Measurements from ENCODE around the gene CHRNA1. TPM values are rescaled to one million over a fixed set of nuclear protein-coding genes. Genes with fewer than 3 reads are reported as not detected.

Gene CHRNA1
- total RNA-seq = 1 to 10 TPM in 2 of 3 donors, under 1 TPM in 1; 0.76 to 2.6 (median 1.4) TPM
- long read RNA-seq, donor 1, partial matches to known transcripts = 1 of 1 reads
- long read RNA-seq, donor 1, other reads (novel, unspliced or antisense) = 0 of 1 reads
- long read RNA-seq, donor 2 = 0 reads

- Histone ChIP-seq H3K9me3 (no peaks in the 10 kb centered on the region), H3K36me3 (ENCODE audit: low read depth) (no peaks in the 10 kb centered on the region), H3K4me1 (ENCODE audit: low read depth) (no peaks in the 10 kb centered on the region), H3K4me3 (no peak within 1 kb of the TSS)
- DNase-seq (no peak), ATAC-seq (no peak)
- TF ChIP-seq CTCF (IDR thresholded peaks at IDR 0.05) = no peak
- intact Hi-C loops (cut with DNase I, micrococcal nuclease) = no loop called here
Observed at GRCh38 chr2:174764280-174765255, at the start of gene CHRNA1. TSS of gene CHRNA1 (minus strand) at chr2:174764472. CDS start at chr2:174764394, 78 bp downstream.

GRCh38 chr2:174812037-174812436 lies 47.8 kb upstream of the CHRNA1 start:
- H3K9me3 ChIP-seq = no peaks in the 10 kb centered on the region
- no peak for TF ChIP-seq CTCF (IDR thresholded peaks at IDR 0.05)
- H3K36me3 ChIP-seq (ENCODE audit: low read depth) = no peaks in the 10 kb centered on the region
- H3K4me3 ChIP-seq = no peak overlapping the region
- ATAC-seq (no peak), DNase-seq (no peak)
- intact Hi-C loops (cut with DNase I, micrococcal nuclease) = no loop called here
- no peaks in the 10 kb centered on the region for H3K4me1 ChIP-seq (ENCODE audit: low read depth)

DNA sequence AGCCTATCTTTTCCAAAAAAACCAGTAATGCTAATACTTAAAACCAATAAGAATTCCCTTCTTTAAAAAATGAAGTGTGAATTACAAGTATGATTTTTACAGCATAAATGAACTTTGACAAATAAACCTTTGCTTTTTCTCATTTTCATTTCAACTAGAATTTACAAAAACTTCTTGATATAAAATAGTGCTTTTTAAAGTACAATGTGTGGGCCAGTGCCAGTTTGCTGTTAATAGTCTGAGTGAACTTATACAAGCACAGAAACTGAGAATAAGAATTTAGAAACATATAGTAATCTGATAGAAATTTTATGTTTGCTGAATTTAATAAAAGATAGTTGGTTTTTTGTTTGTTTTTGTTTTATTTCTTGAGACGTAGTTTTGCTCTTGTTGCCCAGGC lies 43.7 kb upstream of the CHRNA1 start:
- ATAC-seq (no peak), DNase-seq (no peak)
- no peak for TF ChIP-seq CTCF (IDR thresholded peaks at IDR 0.05)
- H3K36me3 ChIP-seq (ENCODE audit: low read depth) = no peaks in the 10 kb centered on the region
- H3K4me1 ChIP-seq (ENCODE audit: low read depth) = no peaks in the 10 kb centered on the region
- intact Hi-C loops (cut with DNase I, micrococcal nuclease) = no loop called here
- H3K9me3 ChIP-seq = no peaks in the 10 kb centered on the region
- no peak overlapping the region for H3K4me3 ChIP-seq

GRCh38 chr2:174805803-174806202 lies 41.5 kb upstream of the CHRNA1 start:
- Histone ChIP-seq H3K36me3 (ENCODE audit: low read depth) (no peaks in the 10 kb centered on the region), H3K4me3 (no peak overlapping the region), H3K9me3 (no peaks in the 10 kb centered on the region), H3K4me1 (ENCODE audit: low read depth) (no peaks in the 10 kb centered on the region)
- intact Hi-C loops (cut with DNase I, micrococcal nuclease) = no loop called here
- DNase-seq = no peak
- ATAC-seq = no peak
- no peak for TF ChIP-seq CTCF (IDR thresholded peaks at IDR 0.05)

- H3K36me3 ChIP-seq (ENCODE audit: low read depth) = no peaks in the 10 kb centered on the region
- no peak overlapping the region for H3K4me3 ChIP-seq
- DNase-seq (no peak), ATAC-seq (no peak)
- H3K9me3 ChIP-seq = no peaks in the 10 kb centered on the region
- TF ChIP-seq CTCF (IDR thresholded peaks at IDR 0.05) = no peak
- intact Hi-C loops (cut with DNase I, micrococcal nuclease) = no loop called here
- H3K4me1 ChIP-seq (ENCODE audit: low read depth) = no peaks in the 10 kb centered on the region
Observed at GRCh38 chr2:174802459-174802858, 38.2 kb upstream of the CHRNA1 start.
